Psoas muscle (tissue), 8 donors: ENCODE measurements around the gene RGS3. TPM values are rescaled to one million over a fixed set of nuclear protein-coding genes. Genes with fewer than 3 reads are reported as not detected.
"Not testable (repeated sequence)": the region's sequence is repeated elsewhere in the genome, so short reads cannot be mapped to it uniquely, and the experiment has no call there.

Experiments used
- ATAC-seq, 4 donors: fragments of 200-7000 bp; cut with Tn5 transposase; one replicate each; pipeline ENCODE4 v1.9.1; 2020; ENCODE audit warnings: moderate library complexity in 3 of 4, mild to moderate bottlenecking in 2 of 4
- DNase-seq, 2 donors: peaks; one replicate each; pipeline ENCODE4 v3.0.0-alpha.2; 2020
- H3K27ac ChIP-seq: fragments of 200-600 bp; one replicate; pipeline ENCODE4 v1.8.0; 2022
- H3K27me3 ChIP-seq, 3 donors: fragments of 200-600 bp in 1 of 3; one replicate each; pipeline versions ENCODE4 v1.6.1 to v1.8.0; 2013 to 2022; ENCODE audit warnings: low read length in 2 of 3, mild to moderate bottlenecking in 2 of 3, moderate library complexity in 1 of 3; ENCODE audit not compliant: insufficient read depth in 3 of 3
- H3K36me3 ChIP-seq, 2 donors: fragments of 200-600 bp in 1 of 2; one replicate each; pipeline versions ENCODE4 v1.6.1 to v1.8.0; 2013 to 2022; ENCODE audit warnings: low read depth in 1 of 2, mild to moderate bottlenecking in 1 of 2, moderate library complexity in 1 of 2; ENCODE audit not compliant: insufficient read depth in 1 of 2
- H3K4me1 ChIP-seq: fragments of 200-600 bp; one replicate; pipeline ENCODE4 v1.8.0; 2022
- H3K4me3 ChIP-seq: fragments of 200-600 bp; one replicate; pipeline ENCODE4 v1.8.0; 2022; ENCODE audit warnings: mild to moderate bottlenecking
- H3K9me3 ChIP-seq: fragments of 200-600 bp; one replicate; pipeline ENCODE4 v1.8.0; 2022
- WGBS, 3 donors: extraction: QIAGEN DNeasy Blood & Tissue Kit; methylation state at CpG; one replicate each; pipeline versions ENCODE4 v1.1.6 to v1.1.7; 2013; 5-methylcytosine and 5-hydroxymethylcytosine counted together
- intact Hi-C, 2 donors: fragments of 100-400 bp; cut with DNase I; formaldehyde crosslinking; loops; one replicate each; pipeline versions ENCODE4 v1.11.0 to v1.14.2; 2022
- polyA plus RNA-seq, 3 donors: library from polyadenylated mRNA; stranded (reverse); fragments of 200-250 nt; gene quantifications; one replicate each; pipeline ENCODE4 v1.2.3, GENCODE V29; 2013
- total RNA-seq, 4 donors: library from RNA; stranded (reverse); fragmentation: NEBNext Ultra II Directional in 2 of 4; extraction: Animal tissue kit (Norgen Biotek cat#: 25700) in 2 of 4; gene quantifications; one replicate each; pipeline versions ENCODE4 v1.2.1 to v1.2.4, GENCODE V29; 2021 to 2023
- TF ChIP-seq, protein P1 (sequence below): fragments of 200-600 bp; IDR thresholded peaks from one replicate; pipeline ENCODE4 v1.8.0; 2022; ENCODE audit warnings: antibody characterized with exemption
- donor health status: healthy with polysubstance abuse.
- donor health status: DM: no; HTN: no; CAD: no; lungs with moderate emphysema.
- donor health status: Bipolar disorder and iron deficiency.
- donor health status: healthy.
- donor health status: DM: yes; HTN: yes; CAD: no.
- donor health status: DM: no; HTN: no; CAD: no.
- donor health status: DM: no; HTN: no; CAD: no.
- donor health status: DM: yes; HTN: yes; CAD: no.

RGS3 gene
- total and polyA plus RNA-seq, 7 donors, result 7.1 to 38.1 (median 14.6) TPM

- DNase-seq, result no peak
- Histone ChIP-seq H3K27ac (no peak overlapping the region), H3K27me3 (no peaks in the 10 kb centered on the region), H3K9me3 (no peaks in the 10 kb centered on the region), H3K4me3 (no peak overlapping the region), H3K36me3 (no peaks in the 10 kb centered on the region), H3K4me1 (no peaks in the 10 kb centered on the region)
- intact Hi-C loops, result no loop called here
- ATAC-seq, result no peak
- TF ChIP-seq, protein P1, sequence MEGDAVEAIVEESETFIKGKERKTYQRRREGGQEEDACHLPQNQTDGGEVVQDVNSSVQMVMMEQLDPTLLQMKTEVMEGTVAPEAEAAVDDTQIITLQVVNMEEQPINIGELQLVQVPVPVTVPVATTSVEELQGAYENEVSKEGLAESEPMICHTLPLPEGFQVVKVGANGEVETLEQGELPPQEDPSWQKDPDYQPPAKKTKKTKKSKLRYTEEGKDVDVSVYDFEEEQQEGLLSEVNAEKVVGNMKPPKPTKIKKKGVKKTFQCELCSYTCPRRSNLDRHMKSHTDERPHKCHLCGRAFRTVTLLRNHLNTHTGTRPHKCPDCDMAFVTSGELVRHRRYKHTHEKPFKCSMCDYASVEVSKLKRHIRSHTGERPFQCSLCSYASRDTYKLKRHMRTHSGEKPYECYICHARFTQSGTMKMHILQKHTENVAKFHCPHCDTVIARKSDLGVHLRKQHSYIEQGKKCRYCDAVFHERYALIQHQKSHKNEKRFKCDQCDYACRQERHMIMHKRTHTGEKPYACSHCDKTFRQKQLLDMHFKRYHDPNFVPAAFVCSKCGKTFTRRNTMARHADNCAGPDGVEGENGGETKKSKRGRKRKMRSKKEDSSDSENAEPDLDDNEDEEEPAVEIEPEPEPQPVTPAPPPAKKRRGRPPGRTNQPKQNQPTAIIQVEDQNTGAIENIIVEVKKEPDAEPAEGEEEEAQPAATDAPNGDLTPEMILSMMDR, result no peak
Measured at GRCh38 chr9:113431191-113431590, 32.3 kb upstream of the RGS3 start.

- intact Hi-C loops, result no loop called here
- TF ChIP-seq, protein P1, result no peak
- ATAC-seq, result no peak
- Histone ChIP-seq H3K4me1 (no peaks in the 10 kb centered on the region), H3K9me3 (no peaks in the 10 kb centered on the region), H3K27ac (no peak overlapping the region), H3K27me3 (no peaks in the 10 kb centered on the region), H3K36me3 (no peaks in the 10 kb centered on the region), H3K4me3 (no peak overlapping the region)
- no peak for DNase-seq
- 76 to 77% (median 77%) methylated on average over 4 of the region's 4 CpGs for WGBS, 3 donors
Measured at GRCh38 chr9:113436728-113437515, 26.6 kb upstream of the RGS3 start.

DNA sequence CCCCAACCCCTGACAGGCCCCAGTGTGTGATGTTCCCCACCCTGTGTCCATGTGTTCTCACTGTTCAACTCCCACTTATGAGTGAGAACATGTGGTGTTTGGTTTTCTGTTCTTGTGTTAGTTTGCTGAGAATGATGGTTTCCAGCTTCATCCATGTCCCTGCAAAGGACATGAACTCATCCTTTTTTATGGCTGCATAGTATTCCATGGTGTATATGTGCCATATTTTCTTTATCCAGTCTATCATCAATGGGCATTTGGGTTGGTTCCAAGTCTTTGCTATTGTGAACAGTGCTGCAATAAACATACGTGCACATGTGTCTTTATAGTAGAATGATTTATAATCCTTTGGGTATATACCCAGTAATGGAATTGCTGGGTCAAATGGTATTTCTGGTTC is 25.8 kb upstream of the RGS3 start:
- H3K27ac ChIP-seq, intact Hi-C loops, H3K36me3 ChIP-seq, H3K4me1 ChIP-seq, H3K4me3 ChIP-seq, H3K27me3 ChIP-seq, ATAC-seq, DNase-seq, H3K9me3 ChIP-seq: not testable (repeated sequence)
- 89 to 94% (median 91%) methylated on average over 1 of the region's 1 CpG for WGBS, 3 donors

DNA sequence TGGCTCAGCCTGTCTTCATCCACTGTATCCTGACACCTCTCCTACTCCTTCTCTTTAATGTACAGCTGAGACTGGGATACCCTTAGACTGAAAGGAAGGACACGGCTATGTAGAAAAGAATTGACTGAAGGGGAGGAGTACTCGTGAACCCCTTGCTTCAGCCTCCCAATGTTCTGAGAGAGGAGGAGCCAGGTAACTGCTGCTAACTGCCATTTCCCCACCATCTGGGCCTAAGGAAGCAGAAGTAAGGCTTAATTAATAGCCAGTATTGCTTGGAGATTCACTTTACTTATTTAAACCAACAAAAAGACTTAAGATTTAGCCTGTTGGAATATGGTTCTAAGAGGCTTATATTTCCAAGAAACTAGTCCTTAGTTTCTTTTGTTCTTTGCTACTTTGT is 18.8 kb upstream of the RGS3 start:
- Histone ChIP-seq H3K27ac (no peak overlapping the region), H3K27me3 (no peaks in the 10 kb centered on the region), H3K4me3 (no peak overlapping the region), H3K36me3 (no peaks in the 10 kb centered on the region), H3K4me1 (no peaks in the 10 kb centered on the region), H3K9me3 (no peaks in the 10 kb centered on the region)
- ATAC-seq (no peak), DNase-seq (no peak)
- TF ChIP-seq, protein P1, result no peak
- intact Hi-C loops, result loop anchor here (2.0 kb wide), 2 partner anchors 144 to 214 kb away; no protein-coding TSS in a partner anchor
- 83 to 91% (median 88%) methylated on average over 2 of the region's 2 CpGs for WGBS, 3 donors

GRCh38 chr9:113446323-113446740 is 17.2 kb upstream of the RGS3 start:
- H3K27me3 ChIP-seq, result no peaks in the 10 kb centered on the region
- WGBS, 3 donors, result 55 to 58% (median 56%) methylated on average over 3 of the region's 3 CpGs
- H3K27ac ChIP-seq, result no peak overlapping the region
- TF ChIP-seq, protein P1, result peak; percentile 72
- no peaks in the 10 kb centered on the region for H3K9me3 ChIP-seq
- H3K4me3 ChIP-seq, result no peak overlapping the region
- DNase-seq (no peak), ATAC-seq (peak; percentile 48 to 89 (median 70))
- no peaks in the 10 kb centered on the region for H3K4me1 ChIP-seq
- intact Hi-C loops, result loop anchor here (2.0 kb wide), 2 partner anchors 140 to 208 kb away; no protein-coding TSS in a partner anchor
- no peaks in the 10 kb centered on the region for H3K36me3 ChIP-seq
